Nephron (organoid): ENCODE data around the gene TCOF1.

ENCODE experiments used
- H3K27ac Mint-ChIP-seq, 3 experiments: 2 replicates each; pipeline ENCODE4 v1.8.0; 2020; ENCODE audit warnings: mixed read lengths in 3 of 3, mild to moderate bottlenecking in 2 of 3, moderate library complexity in 1 of 3
- H3K27me3 Mint-ChIP-seq: 2 replicates; pipeline ENCODE4 v1.8.0; 2021; ENCODE audit warnings: low read depth, mild to moderate bottlenecking, moderate library complexity, mixed read lengths
- H3K36me3 Mint-ChIP-seq: 2 replicates; pipeline ENCODE4 v1.8.0; 2020; ENCODE audit warnings: low read depth, mixed read lengths
- H3K4me1 Mint-ChIP-seq: 2 replicates; pipeline ENCODE4 v1.8.0; 2020; ENCODE audit warnings: mixed read lengths
- H3K4me3 Mint-ChIP-seq, 3 experiments: 2 replicates each; pipeline ENCODE4 v1.8.0; 2020; ENCODE audit warnings: mild to moderate bottlenecking in 3 of 3, mixed read lengths in 3 of 3, moderate library complexity in 2 of 3
- H3K9me3 Mint-ChIP-seq: 2 replicates; pipeline ENCODE4 v1.8.0; 2020; ENCODE audit warnings: mixed read lengths
- TF ChIP-seq, protein P1 (sequence below), 3 experiments: fragments of 200-600 bp; sonication (generic); IDR thresholded peaks; one replicate each; pipeline ENCODE4 v1.5.0; 2021; ENCODE audit warnings: antibody characterized with exemption in 3 of 3; ENCODE audit not compliant: unreplicated experiment in 3 of 3

Gene TCOF1

DNA sequence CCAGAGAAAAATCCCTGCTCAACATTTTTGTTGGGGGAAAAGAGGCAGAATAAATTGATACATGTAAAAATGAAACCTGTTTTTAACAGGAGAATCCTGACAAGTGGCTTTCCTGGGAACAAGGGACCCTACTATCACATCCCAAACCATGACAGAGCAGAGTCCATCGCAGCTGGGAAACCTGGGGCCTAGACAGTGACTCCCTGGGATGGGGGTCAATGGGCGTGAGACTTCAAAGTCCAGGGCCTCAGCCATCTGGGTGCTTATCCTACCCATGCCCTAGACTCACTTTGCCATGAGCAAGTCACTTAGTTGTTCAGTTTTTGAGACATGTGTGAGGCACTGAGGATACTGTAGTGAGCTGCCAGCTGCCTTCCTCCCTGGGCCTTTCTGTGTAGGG is 5.7 kb downstream of the TCOF1 start:
- H3K4me1 Mint-ChIP-seq, result no peaks in the 10 kb centered on the region
- TF ChIP-seq, protein P1, sequence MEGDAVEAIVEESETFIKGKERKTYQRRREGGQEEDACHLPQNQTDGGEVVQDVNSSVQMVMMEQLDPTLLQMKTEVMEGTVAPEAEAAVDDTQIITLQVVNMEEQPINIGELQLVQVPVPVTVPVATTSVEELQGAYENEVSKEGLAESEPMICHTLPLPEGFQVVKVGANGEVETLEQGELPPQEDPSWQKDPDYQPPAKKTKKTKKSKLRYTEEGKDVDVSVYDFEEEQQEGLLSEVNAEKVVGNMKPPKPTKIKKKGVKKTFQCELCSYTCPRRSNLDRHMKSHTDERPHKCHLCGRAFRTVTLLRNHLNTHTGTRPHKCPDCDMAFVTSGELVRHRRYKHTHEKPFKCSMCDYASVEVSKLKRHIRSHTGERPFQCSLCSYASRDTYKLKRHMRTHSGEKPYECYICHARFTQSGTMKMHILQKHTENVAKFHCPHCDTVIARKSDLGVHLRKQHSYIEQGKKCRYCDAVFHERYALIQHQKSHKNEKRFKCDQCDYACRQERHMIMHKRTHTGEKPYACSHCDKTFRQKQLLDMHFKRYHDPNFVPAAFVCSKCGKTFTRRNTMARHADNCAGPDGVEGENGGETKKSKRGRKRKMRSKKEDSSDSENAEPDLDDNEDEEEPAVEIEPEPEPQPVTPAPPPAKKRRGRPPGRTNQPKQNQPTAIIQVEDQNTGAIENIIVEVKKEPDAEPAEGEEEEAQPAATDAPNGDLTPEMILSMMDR (IDR thresholded peaks at IDR 0.05; ENCODE audit: unreplicated experiment in 3 of 3), result no peak
- H3K9me3 Mint-ChIP-seq, result no peaks in the 10 kb centered on the region
- H3K36me3 Mint-ChIP-seq, result peaks cover 52% of the 10 kb centered on the region
- H3K27ac Mint-ChIP-seq, result no peak overlapping the region
- no peak overlapping the region for H3K4me3 Mint-ChIP-seq
- no peaks in the 10 kb centered on the region for H3K27me3 Mint-ChIP-seq

DNA sequence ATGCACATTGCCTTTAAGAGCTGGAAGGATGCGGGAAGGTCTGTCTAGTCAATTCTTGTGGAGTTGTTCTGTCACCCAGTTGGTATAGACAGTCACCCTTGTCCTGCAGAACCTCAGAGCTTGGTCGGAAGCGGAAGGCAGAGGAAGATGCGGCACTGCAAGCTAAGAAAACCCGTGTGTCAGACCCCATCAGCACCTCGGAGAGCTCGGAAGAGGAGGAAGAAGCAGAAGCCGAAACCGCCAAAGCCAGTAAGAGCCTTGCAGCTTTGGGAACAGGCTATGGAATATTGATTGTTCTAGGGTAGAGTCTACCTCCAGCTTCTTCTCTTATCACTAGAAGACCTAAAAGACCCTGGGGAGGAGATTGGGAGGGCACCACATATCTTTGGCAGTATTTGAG is 6.5 kb downstream of the TCOF1 start:
- Mint-ChIP-seq H3K36me3 (peaks cover 54% of the 10 kb centered on the region), H3K4me1 (no peaks in the 10 kb centered on the region), H3K9me3 (no peaks in the 10 kb centered on the region), H3K27ac (no peak overlapping the region), H3K4me3 (no peak overlapping the region), H3K27me3 (no peaks in the 10 kb centered on the region)
- TF ChIP-seq, protein P1 (IDR thresholded peaks at IDR 0.05; ENCODE audit: unreplicated experiment in 3 of 3), result no peak

DNA sequence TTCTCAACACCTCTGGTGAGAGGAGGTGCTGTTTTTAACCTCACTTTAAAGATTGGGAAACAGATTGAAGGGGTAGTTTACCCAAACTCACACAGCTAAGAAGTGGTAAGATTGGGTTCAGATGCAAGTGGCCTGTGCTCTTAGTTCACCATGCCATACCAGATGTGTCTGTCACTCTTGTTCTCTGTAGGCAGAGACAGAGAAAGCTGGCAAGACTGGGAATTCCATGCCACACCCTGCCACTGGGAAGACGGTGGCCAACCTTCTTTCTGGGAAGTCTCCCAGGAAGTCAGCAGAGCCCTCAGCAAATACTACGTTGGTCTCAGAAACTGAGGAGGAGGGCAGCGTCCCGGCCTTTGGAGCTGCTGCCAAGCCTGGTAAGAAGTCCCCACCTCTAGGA is 11.0 kb downstream of the TCOF1 start:
- Mint-ChIP-seq H3K27ac (no peak overlapping the region), H3K4me1 (no peaks in the 10 kb centered on the region)

DNA sequence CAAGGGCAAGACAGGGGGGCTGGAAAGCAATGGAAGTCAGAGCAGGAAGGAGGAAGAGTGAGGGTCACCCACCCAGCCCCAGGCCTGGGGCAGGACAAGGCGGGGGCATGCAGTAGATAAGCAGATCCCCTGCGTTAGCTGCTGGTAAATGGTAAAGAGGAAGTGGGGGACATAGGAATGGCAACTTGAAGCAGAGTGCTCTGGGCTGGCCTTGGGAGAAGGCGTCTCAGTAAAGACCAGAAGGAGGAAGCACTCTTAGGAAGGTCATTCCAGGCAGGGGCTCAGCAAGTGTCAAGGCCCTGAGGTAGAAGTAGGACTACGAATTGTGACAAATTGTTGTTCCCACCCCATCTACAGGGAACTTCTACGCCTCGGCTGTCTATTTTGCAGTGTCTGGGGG is 15.1 kb downstream of the TCOF1 start:
- Mint-ChIP-seq H3K4me1 (peaks cover 3% of the 10 kb centered on the region), H3K36me3 (peaks cover 77% of the 10 kb centered on the region), H3K9me3 (no peaks in the 10 kb centered on the region), H3K27me3 (no peaks in the 10 kb centered on the region), H3K27ac (no peak overlapping the region), H3K4me3 (no peak overlapping the region)
- TF ChIP-seq, protein P1 (IDR thresholded peaks at IDR 0.05; ENCODE audit: unreplicated experiment in 3 of 3), result no peak

More for the DNA sequence above, 11.0 kb downstream of the TCOF1 start:
- Mint-ChIP-seq H3K36me3 (peaks cover 64% of the 10 kb centered on the region), H3K27me3 (no peaks in the 10 kb centered on the region), H3K9me3 (no peaks in the 10 kb centered on the region), H3K4me3 (no peak overlapping the region)
- TF ChIP-seq, protein P1 (IDR thresholded peaks at IDR 0.05; ENCODE audit: unreplicated experiment in 3 of 3), result no peak

DNA sequence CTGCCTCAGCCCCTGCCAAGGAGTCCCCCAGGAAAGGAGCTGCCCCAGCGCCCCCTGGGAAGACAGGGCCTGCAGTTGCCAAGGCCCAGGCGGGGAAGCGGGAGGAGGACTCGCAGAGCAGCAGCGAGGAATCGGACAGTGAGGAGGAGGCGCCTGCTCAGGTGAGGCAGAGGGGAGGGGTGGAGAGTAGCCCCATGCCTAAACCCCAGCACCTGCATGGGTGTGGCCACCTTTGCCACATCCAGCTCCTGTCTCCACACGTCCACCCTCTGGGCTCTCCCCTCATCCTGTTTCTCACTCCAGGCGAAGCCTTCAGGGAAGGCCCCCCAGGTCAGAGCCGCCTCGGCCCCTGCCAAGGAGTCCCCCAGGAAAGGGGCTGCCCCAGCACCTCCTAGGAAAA is 17.2 kb downstream of the TCOF1 start:
- no peaks in the 10 kb centered on the region for H3K27me3 Mint-ChIP-seq
- TF ChIP-seq, protein P1 (IDR thresholded peaks at IDR 0.05; ENCODE audit: unreplicated experiment in 3 of 3), result no peak
- peaks cover 85% of the 10 kb centered on the region for H3K36me3 Mint-ChIP-seq
- H3K9me3 Mint-ChIP-seq, result no peaks in the 10 kb centered on the region
- no peak overlapping the region for H3K27ac Mint-ChIP-seq
- H3K4me3 Mint-ChIP-seq, result no peak overlapping the region
- H3K4me1 Mint-ChIP-seq, result peaks cover 9% of the 10 kb centered on the region
